GM19035 (cell line): ENCODE measurements around the gene EGR1.
"Not testable (repeated sequence)": the region's sequence is repeated elsewhere in the genome, so short reads cannot be mapped to it uniquely, and the experiment has no call there.

Experiments
- ATAC-seq: cut with Tn5 transposase; IDR thresholded peaks from one replicate; pipeline ENCODE4 v1.9.1; 2021; ENCODE audit not compliant: unreplicated experiment

The EGR1 gene

GRCh38 chr5:138506370-138507306, 41.4 kb downstream of the EGR1 start:
- ATAC-seq: no peak

DNA sequence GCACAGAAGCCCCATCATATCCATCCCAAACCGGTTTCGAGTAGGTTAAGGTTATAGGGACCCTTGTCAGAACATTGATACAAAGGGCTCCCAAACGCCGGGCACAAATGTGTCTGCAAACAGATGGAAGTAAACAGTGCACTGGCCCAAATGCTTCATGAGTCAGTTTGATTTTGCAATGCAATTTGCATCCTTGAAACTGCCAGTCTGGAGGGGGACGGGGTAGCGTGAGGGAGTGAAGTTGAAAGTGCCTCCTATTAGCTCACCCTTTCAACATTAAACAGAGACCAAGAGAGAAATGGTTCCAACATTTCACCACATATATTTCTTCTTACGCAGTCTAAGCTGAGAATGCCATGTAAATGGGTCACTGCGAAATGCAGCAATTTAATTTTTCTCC, 42.2 kb downstream of the EGR1 start:
- not testable (repeated sequence) for ATAC-seq

DNA sequence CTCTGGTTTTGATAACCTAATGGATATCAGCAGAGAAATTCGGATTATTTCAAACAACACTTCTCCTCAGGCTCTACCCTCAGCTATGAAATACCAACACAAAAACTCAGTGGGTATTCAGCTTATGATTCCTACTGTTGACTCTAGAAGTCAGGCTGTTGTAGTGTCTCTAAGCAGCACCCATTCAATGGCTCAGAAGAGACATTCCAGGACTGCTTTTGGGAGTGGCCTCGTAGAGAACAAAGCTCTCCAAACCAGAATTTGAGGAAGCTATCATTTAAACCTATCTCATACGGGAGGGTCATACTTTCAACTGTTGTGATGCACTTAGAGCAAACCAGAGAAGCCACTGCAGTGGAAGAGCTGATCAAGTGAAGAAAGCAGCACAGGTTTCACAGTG, 43.7 kb downstream of the EGR1 start:
- ATAC-seq: no peak

DNA sequence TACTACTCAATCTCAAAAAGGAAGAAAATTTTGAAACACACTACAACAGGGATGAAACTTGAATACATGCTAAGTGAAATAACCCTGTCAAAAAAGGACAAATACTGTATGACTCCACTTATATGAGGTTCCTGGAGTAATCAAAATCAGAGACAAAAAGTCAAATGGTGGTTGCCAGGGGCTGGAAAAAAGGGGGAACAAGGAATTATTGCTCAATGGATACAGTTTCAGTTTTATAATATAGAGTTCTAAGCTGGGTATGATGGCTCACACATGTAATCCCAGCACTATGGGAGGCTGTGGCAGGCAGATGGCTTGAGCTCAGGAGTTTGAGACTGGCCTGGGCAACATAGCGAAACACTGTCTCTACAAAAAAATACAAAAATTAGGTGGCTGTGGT, 48.7 kb downstream of the EGR1 start:
- ATAC-seq: no peak

- ATAC-seq: no peak
Measured at GRCh38 chr5:138515556-138516245, 50.4 kb downstream of the EGR1 start.

- no peak for ATAC-seq
Measured at GRCh38 chr5:138517437-138517836, 52.2 kb downstream of the EGR1 start.
